ENCODE measurements around the gene STX18.

DNA sequence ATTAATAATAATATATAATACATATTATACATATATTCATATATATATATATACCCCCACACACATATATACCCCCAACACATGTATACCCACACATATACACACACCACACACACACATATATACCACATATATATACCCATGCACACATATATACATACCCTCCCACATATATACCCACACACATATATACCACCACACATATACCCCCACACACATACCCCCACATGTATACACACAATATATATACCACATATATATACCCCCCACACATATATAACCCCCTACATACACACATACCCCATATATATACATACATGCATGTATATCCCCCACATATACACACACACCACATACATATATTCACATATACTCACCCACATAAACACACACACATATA is 103.0 kb downstream of the STX18 start:
- TF ChIP-seq ATF3 (CRISPR knock-in tag; IDR thresholded peaks at IDR 0.05) (no peak), ZNF274 (CRISPR knock-in tag; IDR thresholded peaks at IDR 0.05) (no peak)
- TF ChIP-seq, protein P1, sequence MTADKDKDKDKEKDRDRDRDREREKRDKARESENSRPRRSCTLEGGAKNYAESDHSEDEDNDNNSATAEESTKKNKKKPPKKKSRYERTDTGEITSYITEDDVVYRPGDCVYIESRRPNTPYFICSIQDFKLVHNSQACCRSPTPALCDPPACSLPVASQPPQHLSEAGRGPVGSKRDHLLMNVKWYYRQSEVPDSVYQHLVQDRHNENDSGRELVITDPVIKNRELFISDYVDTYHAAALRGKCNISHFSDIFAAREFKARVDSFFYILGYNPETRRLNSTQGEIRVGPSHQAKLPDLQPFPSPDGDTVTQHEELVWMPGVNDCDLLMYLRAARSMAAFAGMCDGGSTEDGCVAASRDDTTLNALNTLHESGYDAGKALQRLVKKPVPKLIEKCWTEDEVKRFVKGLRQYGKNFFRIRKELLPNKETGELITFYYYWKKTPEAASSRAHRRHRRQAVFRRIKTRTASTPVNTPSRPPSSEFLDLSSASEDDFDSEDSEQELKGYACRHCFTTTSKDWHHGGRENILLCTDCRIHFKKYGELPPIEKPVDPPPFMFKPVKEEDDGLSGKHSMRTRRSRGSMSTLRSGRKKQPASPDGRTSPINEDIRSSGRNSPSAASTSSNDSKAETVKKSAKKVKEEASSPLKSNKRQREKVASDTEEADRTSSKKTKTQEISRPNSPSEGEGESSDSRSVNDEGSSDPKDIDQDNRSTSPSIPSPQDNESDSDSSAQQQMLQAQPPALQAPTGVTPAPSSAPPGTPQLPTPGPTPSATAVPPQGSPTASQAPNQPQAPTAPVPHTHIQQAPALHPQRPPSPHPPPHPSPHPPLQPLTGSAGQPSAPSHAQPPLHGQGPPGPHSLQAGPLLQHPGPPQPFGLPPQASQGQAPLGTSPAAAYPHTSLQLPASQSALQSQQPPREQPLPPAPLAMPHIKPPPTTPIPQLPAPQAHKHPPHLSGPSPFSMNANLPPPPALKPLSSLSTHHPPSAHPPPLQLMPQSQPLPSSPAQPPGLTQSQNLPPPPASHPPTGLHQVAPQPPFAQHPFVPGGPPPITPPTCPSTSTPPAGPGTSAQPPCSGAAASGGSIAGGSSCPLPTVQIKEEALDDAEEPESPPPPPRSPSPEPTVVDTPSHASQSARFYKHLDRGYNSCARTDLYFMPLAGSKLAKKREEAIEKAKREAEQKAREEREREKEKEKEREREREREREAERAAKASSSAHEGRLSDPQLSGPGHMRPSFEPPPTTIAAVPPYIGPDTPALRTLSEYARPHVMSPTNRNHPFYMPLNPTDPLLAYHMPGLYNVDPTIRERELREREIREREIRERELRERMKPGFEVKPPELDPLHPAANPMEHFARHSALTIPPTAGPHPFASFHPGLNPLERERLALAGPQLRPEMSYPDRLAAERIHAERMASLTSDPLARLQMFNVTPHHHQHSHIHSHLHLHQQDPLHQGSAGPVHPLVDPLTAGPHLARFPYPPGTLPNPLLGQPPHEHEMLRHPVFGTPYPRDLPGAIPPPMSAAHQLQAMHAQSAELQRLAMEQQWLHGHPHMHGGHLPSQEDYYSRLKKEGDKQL (CRISPR knock-in tag; IDR thresholded peaks at IDR 0.05; ENCODE audit: low read depth) = no peak
- TF ChIP-seq, protein P2, sequence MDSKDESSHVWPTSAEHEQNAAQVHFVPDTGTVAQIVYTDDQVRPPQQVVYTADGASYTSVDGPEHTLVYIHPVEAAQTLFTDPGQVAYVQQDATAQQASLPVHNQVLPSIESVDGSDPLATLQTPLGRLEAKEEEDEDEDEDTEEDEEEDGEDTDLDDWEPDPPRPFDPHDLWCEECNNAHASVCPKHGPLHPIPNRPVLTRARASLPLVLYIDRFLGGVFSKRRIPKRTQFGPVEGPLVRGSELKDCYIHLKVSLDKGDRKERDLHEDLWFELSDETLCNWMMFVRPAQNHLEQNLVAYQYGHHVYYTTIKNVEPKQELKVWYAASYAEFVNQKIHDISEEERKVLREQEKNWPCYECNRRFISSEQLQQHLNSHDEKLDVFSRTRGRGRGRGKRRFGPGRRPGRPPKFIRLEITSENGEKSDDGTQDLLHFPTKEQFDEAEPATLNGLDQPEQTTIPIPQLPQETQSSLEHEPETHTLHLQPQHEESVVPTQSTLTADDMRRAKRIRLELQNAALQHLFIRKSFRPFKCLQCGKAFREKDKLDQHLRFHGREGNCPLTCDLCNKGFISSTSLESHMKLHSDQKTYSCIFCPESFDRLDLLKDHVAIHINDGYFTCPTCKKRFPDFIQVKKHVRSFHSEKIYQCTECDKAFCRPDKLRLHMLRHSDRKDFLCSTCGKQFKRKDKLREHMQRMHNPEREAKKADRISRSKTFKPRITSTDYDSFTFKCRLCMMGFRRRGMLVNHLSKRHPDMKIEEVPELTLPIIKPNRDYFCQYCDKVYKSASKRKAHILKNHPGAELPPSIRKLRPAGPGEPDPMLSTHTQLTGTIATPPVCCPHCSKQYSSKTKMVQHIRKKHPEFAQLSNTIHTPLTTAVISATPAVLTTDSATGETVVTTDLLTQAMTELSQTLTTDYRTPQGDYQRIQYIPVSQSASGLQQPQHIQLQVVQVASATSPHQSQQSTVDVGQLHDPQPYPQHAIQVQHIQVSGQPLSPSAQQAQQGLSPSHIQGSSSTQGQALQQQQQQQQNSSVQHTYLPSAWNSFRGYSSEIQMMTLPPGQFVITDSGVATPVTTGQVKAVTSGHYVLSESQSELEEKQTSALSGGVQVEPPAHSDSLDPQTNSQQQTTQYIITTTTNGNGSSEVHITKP (CRISPR knock-in tag; IDR thresholded peaks at IDR 0.05; ENCODE audit: low read depth) = no peak

Measured in HepG2 (cell line).